Measurements from ENCODE around the gene ARSK. TPM values are rescaled to one million over a fixed set of nuclear protein-coding genes. Genes with fewer than 3 reads are reported as not detected.

ARSK gene
- total and polyA plus RNA-seq, 12 donors: 2.3 to 15.3 (median 7.7) TPM

DNA sequence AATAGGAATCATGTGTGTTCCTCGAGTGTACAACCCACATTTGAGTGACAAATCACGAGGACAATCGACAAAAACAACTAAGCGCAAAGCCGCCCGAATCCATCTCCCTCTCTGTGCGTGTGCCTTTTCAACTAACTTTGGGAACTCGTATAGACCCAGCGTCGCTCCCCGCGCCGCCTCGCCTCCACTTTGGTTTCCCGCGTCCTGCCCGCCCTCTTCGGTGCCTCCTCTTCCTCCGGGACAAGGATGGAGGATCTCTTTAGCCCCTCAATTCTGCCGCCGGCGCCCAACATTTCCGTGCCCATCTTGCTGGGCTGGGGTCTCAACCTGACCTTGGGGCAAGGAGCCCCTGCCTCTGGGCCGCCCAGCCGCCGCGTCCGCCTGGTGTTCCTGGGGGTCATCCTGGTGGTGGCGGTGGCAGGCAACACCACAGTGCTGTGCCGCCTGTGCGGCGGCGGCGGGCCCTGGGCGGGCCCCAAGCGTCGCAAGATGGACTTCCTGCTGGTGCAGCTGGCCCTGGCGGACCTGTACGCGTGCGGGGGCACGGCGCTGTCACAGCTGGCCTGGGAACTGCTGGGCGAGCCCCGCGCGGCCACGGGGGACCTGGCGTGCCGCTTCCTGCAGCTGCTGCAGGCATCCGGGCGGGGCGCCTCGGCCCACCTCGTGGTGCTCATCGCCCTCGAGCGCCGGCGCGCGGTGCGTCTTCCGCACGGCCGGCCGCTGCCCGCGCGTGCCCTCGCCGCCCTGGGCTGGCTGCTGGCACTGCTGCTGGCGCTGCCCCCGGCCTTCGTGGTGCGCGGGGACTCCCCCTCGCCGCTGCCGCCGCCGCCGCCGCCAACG, 65.3 kb downstream of the ARSK start, which contains the start of gene GPR150:
TSS of gene GPR150 (plus strand) at position 58 of the 840 bp plus-strand sequence. CDS start at position 247, 189 bp downstream.
- WGBS, 4 donors: 0 to 3% (median 2%) methylated on average over 20 to 85 of the region's 85 CpGs
- intact Hi-C loops (cut with DNase I): loop anchor here in 1 of 2 donors (10.0 kb wide), 1 partner anchor 715 kb away; no protein-coding TSS in a partner anchor
- TF ChIP-seq POLR2A (IDR thresholded peaks at IDR 0.05): no peak
- TF ChIP-seq, protein P1, sequence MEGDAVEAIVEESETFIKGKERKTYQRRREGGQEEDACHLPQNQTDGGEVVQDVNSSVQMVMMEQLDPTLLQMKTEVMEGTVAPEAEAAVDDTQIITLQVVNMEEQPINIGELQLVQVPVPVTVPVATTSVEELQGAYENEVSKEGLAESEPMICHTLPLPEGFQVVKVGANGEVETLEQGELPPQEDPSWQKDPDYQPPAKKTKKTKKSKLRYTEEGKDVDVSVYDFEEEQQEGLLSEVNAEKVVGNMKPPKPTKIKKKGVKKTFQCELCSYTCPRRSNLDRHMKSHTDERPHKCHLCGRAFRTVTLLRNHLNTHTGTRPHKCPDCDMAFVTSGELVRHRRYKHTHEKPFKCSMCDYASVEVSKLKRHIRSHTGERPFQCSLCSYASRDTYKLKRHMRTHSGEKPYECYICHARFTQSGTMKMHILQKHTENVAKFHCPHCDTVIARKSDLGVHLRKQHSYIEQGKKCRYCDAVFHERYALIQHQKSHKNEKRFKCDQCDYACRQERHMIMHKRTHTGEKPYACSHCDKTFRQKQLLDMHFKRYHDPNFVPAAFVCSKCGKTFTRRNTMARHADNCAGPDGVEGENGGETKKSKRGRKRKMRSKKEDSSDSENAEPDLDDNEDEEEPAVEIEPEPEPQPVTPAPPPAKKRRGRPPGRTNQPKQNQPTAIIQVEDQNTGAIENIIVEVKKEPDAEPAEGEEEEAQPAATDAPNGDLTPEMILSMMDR (IDR thresholded peaks at IDR 0.05): peak in 1 of 6 experiments; percentile 7
- H3K4me1 ChIP-seq (replicated peaks in 1 of 2): peaks cover 4 to 22% of the 10 kb centered on the region in 2 donors
- DNase-seq: peak; percentile 44 to 65 (median 57)
- H3K27me3 ChIP-seq: no peaks in the 10 kb centered on the region
- H3K9me3 ChIP-seq (replicated peaks in 1 of 3): no peaks in the 10 kb centered on the region
- no peaks in the 10 kb centered on the region for H3K36me3 ChIP-seq (replicated peaks in 1 of 2)
- peak within 1 kb of the TSS in 2 of 5 donors; percentile 17 to 45 for H3K27ac ChIP-seq
- peak within 1 kb of the TSS in 3 of 4 donors; percentile 5 to 91 (median 21) for H3K4me3 ChIP-seq

GRCh38 chr5:95620870-95621838, 66.3 kb downstream of the ARSK start:
- Histone ChIP-seq H3K27ac (peak overlapping the region in 2 of 5 donors; percentile 17 to 45), H3K36me3 (replicated peaks in 1 of 2) (no peaks in the 10 kb centered on the region), H3K9me3 (replicated peaks in 1 of 3) (no peaks in the 10 kb centered on the region), H3K4me3 (peak overlapping the region in 2 of 4 donors; percentile 17 to 91), H3K4me1 (replicated peaks in 1 of 2) (peaks cover 4 to 22% of the 10 kb centered on the region in 2 donors), H3K27me3 (no peaks in the 10 kb centered on the region)
- intact Hi-C loops (cut with DNase I): loop anchor here in 1 of 2 donors (10.0 kb wide), 1 partner anchor 714 kb away; no protein-coding TSS in a partner anchor
- 4 to 30% (median 5%) methylated on average over 3 to 92 of the region's 92 CpGs for whole genome bisulfite sequencing, 4 donors
- TF ChIP-seq POLR2A (IDR thresholded peaks at IDR 0.05): no peak
- TF ChIP-seq, protein P1 (IDR thresholded peaks at IDR 0.05): no peak
- peak in 5 of 7 donors; percentile 18 to 37 (median 33) for DNase-seq

DNA sequence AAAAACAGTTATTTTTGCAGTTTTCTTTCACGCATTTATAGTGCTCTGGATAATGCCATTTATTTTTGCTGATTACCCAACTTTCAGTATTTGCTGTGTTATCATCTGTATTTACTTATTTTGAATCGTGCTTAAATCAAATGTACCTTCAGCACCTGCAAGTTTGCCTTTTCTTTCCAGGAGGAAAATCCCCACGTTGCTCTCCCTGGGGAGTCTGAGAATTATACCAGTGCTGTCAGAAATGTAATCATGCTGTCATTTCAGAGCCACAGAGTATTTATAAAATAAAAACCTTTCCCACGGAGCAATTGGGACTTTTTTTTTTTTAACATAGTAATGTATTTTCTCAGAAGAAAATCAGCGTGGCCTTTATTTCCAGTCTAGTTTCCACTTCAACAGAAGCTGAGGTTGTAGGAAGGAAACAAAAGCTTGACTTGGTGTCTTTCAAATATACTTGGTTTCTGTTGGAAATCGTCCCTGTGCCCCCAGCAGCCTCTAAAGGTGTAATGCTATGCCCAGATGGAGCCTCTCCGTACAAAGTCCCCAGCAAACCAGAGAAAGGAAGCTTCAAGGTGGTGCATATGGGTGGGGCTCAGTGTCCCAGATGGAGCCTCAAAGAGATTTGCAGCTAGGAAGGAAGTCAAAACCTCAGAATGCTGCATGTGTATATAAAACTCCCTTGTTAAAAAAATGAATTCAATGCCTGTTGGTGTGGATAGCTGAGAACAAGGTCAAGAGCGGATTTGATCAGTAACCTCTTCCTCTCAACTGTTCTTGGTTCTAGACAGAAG, 67.1 kb downstream of the ARSK start:
- intact Hi-C loops (cut with DNase I): loop anchor here in 1 of 2 donors (10.0 kb wide), 1 partner anchor 713 kb away; no protein-coding TSS in a partner anchor
- peak overlapping the region in 1 of 4 donors; percentile 91 for H3K4me3 ChIP-seq
- DNase-seq: no peak
- TF ChIP-seq POLR2A (IDR thresholded peaks at IDR 0.05): no peak
- TF ChIP-seq, protein P1 (IDR thresholded peaks at IDR 0.05): no peak
- peaks cover 4 to 22% of the 10 kb centered on the region in 2 donors for H3K4me1 ChIP-seq (replicated peaks in 1 of 2)
- no peaks in the 10 kb centered on the region for H3K36me3 ChIP-seq (replicated peaks in 1 of 2)
- H3K27me3 ChIP-seq: no peaks in the 10 kb centered on the region
- WGBS, 4 donors: 66 to 76% (median 74%) methylated on average over 8 of the region's 8 CpGs
- no peak overlapping the region for H3K27ac ChIP-seq
- H3K9me3 ChIP-seq (replicated peaks in 1 of 3): no peaks in the 10 kb centered on the region
